Cerebellar nuclear complex (tissue), 1 donor: ENCODE results near the gene RBP3.

Source experiments
- DNase-seq, 2 experiments: peaks; one replicate each; lab custom pipeline; 2025; lab: John Stamatoyannopoulos, UW

Gene RBP3

DNA sequence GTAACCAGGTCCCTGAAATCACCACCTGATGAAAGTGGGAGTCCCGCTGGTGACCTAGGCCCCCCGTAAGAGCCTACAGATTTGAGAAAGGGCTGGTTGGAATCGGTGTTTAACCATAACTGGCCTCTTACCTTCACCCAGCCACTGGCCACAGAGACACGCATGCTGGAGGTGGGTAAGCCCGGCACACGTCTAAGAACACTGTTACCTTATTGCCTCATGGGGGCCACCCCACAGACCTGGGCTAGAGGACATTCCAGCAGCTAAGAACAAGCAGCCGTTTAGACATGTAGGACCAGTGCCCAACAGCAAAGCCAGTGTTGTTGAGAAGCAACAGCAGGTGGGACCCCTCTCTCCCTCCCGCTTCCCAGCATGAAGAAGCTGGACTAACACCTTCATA, 28.4 kb upstream of the RBP3 start:
- DNase-seq: no peak

DNA sequence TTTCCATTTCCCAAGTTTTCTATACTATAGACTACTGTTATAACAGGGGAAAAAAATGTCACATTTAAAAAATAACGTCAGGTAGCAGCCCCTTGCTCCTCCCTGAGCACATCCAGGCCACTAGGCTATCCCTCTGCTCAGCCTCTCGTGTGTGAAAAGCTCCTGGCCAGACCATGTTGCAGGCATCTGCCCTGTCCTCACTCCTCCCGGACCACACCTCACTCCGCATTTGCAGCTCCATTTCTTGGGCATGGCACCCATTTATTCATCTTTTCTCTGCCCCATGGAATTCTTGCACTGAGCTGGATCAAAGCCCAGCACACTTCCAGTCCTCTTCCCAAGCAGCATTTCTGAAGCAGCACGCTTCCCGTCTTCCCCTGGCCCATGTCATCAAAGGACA, 27.4 kb upstream of the RBP3 start:
- DNase-seq: no peak

DNA sequence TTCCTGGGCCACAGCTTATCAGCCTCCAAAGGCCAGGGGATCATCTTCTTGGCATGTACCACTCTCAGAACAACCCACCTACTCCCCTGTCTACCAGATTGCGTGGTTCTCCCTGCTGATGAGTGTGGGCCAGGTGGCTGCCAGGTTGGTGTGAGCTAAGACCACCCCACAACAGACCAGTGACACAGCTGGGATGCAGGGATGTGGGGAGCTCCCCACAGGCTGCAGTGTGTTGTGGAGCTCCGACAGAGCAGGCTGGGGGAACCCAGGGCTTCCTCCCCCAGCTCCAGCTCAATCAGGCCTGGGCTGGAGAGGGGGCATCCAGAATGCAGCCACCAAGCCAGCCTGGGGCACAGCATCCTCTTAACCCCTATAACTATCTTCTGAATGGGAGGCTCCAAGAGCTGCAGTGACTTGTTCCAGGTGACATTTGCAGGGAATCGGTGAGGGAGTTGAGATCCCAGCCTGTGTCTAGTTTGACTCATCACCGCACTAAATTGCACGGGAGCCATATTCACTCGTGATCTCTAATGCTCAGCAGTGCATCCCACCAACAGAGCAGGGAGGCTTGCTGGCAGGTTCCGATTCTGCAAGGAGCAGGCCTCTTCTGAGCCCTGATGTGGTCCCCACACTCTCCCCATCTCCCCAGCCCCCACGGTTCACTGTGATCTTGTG, 26.5 kb upstream of the RBP3 start:
- DNase-seq: no peak

DNA sequence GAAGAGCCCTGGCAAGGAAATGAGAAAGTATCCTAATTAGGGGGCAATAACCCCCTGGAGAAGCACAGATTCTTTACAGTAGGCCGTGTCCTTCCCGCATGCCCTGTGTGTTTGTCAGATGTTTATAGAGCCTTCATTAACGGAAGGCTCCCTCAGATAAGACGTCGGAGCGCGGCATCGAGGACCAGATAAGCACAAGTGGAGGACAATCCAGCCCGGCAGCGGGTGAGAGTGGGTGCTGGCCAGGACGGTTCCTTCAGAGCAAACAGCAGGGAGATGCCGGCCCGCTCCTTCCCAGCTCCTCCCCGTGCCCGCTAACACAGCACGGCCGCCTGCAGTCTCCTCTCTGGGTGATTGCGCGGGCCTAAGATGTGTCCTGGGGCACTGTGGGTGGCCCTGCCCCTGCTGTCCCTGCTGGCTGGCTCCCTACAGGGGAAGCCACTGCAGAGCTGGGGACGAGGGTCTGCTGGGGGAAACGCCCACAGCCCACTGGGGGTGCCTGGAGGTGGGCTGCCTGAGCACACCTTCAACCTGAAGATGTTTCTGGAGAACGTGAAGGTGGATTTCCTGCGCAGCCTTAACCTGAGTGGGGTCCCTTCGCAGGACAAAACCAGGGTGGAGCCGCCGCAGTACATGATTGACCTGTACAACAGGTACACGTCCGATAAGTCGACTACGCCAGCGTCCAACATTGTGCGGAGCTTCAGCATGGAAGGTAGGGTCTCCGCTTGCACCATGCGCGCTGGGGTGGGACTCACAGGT, 25.7 kb upstream of the RBP3 start, which contains the start of gene GDF2:
GDF2 (plus strand) TSS at position 155 of the 762 bp plus-strand sequence; CDS start at position 370, 215 bp downstream.
- DNase-seq: no peak

DNA sequence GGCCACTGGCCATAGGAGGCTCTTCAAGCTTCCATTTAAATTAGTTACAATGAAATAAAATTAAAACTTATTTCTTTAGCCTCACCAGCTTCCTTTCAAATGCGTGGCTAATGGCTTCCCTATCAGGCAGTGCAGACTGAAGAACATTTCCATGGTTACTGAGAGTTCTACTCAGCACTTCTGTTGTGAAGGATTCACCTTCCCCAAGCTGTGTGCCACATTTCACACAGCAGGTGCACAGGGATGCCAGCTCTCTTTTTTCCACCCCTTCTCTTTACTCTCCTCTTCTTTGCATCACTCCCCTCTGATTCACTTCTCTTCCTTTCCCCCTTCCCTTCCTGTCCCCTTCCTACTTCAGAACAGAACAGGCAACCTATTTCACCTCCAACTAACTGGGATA, 25.1 kb upstream of the RBP3 start:
- DNase-seq: no peak

DNA sequence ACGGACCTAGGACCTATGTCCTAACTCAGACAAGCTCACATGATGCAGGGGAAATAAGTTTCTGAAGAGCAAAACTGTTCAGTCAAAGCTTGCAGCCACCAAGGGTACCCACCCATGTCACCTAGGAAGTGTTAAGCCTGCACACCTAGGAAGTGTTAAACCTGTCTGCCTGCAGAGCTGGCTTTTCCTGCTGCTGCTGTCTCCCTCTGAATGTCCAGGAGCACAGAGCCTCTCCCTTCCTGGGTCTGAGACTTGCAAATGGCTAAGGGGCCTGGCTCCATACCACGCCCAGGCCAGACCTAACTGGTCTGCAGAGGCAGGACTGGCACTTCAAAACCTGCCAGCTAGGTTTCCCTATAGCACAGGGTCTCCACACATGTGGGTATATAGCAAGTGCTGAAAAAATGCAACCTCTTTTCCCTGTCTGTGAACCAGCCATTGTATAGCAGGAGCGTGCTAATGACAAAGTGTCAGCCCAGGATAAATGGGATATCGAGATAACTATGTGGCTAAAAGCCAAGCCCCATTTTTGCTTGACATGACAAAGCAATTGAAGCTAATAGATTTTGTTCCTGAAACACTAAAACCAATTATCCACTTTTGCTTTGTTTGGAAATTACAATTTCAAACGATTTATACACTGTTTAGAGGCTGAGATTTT, 24.4 kb upstream of the RBP3 start:
- DNase-seq: no peak

DNA sequence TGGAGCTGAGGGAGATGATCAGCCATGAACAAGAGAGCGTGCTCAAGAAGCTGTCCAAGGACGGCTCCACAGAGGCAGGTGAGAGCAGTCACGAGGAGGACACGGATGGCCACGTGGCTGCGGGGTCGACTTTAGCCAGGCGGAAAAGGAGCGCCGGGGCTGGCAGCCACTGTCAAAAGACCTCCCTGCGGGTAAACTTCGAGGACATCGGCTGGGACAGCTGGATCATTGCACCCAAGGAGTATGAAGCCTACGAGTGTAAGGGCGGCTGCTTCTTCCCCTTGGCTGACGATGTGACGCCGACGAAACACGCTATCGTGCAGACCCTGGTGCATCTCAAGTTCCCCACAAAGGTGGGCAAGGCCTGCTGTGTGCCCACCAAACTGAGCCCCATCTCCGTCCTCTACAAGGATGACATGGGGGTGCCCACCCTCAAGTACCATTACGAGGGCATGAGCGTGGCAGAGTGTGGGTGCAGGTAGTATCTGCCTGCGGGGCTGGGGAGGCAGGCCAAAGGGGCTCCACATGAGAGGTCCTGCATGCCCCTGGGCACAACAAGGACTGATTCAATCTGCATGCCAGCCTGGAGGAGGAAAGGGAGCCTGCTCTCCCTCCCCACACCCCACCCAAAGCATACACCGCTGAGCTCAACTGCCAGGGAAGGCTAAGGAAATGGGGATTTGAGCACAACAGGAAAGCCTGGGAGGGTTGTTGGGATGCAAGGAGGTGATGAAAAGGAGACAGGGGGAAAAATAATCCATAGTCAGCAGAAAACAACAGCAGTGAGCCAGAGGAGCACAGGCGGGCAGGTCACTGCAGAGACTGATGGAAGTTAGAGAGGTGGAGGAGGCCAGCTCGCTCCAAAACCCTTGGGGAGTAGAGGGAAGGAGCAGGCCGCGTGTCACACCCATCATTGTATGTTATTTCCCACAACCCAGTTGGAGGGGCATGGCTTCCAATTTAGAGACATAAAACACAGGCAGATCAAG, 22.6 kb upstream of the RBP3 start:
- DNase-seq: no peak

DNA sequence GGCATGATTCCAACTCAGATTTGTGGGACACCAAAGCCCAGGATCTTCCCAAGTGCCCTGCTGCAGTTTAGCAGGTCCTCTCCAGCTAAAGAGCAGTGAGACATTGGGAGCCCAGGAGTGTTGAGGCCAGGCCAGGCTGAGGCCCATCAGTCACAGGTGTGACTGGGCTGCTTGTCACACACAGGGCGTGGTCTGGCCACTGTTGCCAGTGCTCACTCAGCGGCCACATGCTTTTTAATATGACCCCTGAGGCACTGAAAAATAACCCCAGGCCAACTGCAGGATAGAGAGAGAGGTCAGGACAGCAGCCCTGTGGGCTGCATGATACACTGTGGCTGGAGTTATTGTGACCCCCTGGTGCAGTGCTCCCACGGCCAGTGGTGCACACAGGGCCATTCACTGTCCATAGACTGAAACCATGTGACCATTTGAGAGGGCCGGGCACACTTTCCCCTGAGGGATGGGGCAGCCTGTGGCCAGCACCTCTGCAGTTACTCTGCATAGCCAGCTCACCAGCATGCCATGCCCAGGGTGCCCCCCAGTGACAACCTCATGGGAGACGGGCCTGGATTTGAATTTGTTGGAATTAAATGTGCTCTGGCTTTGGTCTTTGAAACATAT, 21.7 kb upstream of the RBP3 start:
- DNase-seq: no peak

DNA sequence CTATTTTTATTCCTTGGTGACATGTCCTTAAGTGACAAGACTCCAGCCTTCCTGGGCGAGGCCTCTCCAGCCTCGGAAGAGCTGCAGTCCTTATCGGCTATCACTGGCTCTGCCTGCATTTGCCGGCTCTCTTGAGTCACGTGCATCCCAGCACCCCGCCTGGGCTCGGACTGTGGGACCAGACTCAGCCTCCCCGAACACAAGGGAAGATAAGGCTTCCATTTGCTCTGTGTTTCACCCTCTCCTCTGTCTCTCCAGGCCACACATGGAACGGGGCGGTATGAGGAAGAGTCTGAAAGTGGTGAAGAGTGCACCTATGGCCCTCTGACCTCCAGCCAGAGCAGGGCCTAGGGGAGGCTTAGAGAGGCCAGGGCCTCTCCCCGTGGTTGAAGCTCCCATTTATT, 21.2 kb upstream of the RBP3 start:
- DNase-seq: no peak

DNA sequence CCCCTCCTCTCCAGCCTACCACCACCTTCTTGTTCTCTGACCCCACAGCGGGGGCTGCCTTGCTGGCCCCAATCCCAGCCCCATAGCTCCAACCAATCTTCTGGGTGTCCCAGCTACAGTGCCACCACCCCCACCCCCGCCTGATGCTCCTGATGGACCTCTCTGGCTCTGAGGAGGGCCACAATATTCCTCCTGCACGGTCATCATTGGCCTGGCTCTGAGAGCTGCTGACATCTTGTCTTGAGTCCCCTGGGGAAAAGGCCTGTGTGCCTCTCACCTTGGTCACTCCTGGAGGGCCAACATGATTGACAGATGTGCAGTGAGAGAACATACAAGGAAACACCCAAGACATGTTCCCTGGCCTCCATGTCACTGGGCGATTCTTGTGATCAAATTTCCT, 18.3 kb upstream of the RBP3 start:
- no peak for DNase-seq

DNA sequence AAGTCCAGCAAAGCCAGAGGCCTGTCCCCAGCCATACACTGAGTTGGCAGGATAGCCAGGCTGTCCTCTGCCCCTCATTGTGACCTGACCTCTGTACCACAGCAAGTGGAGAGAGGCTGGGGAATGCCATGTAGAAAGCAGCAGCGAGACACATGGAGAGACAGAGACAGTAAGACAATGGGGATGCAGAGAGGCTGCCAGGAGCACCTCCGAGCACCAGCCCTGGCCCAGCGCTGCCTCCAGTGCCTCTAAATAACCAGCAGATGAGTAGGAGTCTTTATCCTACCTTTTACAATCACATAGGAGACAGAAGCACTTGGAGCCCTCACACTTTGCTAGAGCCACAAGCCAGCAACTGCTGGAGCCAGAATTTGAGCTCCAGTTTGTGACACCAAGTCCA, 17.8 kb upstream of the RBP3 start:
- DNase-seq: no peak

DNA sequence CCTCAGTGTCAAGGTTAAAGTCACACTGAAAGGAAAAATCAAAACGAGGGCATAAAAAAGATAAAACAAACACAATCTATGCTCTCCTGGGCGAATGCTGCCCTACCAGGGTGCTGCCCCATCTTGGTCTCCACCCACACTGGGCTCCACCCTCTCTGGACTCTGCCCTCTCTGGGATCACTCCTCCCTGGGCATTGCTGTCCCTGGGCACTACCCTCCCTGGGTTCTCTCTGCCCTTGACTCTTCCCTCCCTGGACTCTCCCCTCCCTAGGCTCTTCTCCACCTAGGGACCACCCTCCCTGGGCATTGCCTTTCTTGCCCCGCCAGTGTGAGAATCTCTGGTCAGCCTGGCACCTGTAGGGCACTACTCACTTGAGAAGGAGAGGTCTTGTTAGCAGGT, 17.4 kb upstream of the RBP3 start:
- no peak for DNase-seq

DNA sequence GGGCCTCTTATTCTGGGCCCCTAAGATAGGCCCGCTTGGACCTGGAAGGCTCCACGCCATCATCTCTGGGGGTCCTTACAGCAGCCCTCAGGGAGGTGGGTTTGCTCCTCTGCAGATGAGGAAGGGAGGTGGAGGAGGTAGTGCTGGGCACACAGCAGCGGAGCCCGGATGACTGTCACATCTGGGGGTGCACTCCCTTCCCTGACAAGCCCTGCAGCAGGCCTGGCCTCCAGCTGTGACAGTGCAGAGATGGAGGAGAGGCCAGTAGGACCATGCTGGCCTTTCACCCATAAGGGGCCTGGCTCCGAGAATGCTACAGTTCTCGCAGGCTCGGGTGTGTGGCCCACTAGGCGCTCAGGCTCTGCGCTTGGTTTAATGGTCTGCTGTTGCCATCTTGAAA, 16.7 kb upstream of the RBP3 start:
- no peak for DNase-seq

DNA sequence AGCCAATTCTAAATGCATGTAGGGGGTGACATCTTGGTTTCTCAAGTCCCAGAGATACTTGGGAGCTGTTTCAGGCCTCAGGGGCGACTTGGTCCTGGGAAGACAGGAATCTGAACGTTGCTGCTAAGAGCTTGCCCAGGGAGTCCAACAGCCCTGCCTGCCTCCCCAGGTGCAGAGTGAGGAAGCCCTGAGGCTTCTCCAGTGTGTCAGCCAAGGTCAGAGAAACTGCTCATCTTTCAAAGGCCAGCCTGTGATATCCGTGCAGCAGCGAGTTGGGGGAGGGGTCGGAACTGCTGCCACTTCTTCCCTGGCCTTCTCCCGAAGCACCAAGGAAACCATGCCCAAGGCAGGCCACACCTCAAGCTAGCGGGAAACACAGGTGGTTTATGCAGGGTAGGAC, 16.2 kb upstream of the RBP3 start:
- no peak for DNase-seq

DNA sequence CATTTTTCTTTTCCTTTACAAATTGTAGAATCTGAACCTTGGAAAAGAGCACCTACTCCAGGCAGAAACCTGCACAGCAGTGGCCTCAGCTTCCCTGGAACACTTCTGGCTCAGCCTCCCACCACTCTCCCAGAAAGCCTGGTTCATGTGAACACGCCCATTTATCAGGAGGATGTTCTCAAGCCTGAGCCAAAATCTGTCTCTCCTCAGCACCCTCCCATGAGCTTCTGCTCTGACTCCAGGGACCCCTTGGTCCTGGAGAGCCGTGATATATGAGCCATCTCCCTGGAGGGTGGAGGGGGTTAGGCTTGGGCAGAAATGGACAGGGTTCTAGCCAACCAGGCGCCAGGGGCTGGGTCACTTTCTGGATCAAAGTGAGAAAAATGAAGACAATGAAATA, 15.8 kb upstream of the RBP3 start:
- no peak for DNase-seq

DNA sequence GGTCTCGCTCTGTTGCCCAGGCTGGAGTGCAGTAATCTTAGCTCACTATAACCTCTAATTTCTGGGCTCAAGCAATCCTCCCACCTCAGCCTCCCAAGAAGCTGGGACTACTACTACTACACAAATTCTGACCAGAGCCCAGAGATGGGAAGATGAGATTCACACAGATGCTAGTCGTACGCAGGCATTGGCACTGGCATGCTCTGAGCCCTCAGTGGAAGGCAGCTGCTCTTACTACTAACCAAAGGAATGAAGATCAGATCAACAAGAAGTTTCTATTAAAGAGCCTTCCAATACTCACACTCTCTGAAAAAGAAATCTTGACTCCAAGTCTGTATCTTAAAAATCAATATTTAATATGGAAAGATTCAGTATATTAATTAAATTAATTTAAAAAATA, 15.2 kb upstream of the RBP3 start:
- no peak for DNase-seq

DNA sequence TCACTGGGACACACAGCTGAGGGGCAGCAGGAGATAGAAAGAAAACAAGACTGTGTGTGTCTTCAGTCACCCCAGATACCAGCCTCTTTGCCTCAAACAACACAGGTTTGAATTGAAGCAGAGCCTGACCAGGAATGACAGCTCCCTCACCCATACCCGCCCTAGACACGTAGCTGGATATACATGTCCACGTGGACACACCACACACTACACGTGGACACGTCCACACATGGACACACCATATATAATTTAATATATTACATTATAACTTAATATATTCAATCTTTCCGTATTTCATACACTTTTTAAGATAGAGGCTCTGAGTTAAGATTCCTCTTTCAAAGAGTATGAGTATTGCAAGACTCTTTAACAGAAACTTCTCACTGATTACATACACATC, 14.6 kb upstream of the RBP3 start:
- DNase-seq: no peak

DNA sequence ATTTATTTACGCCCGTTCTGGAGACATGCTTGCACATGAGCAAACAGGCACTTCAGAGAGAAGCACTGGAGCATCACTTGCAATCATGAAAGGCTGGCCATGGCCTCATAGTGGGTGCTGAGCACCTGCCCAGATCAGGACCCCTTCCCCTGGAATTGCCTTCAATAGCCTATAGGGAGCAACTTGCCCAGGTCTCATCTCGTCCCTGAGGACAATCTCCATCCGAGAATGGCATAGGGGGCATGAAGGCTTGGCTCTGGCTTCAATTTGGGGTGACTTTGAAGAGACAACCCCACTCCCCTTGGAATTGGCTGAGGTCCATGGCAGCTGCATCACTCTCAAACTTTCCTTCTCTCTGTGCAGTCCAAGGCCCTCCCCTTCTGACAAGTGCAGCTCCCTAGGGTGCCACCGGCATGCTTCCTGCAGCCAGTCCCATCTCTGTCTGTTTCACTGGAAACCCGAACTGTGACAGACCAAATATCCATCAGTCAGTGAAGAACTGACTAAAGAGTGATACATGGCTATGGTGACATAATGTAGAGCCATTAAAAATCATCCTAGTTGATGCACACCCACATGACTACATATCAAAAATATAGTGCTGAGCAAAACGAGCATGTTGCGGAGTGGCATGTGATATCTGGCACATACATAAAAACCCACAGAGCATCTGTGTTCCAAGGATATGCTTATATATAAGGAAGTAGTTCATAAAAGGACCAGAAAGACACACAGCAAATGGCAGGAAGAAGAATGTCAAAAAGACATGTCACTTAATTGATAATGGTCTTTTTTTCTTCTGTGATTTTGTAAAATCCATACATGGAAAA, 13.5 kb upstream of the RBP3 start:
- DNase-seq: no peak

DNA sequence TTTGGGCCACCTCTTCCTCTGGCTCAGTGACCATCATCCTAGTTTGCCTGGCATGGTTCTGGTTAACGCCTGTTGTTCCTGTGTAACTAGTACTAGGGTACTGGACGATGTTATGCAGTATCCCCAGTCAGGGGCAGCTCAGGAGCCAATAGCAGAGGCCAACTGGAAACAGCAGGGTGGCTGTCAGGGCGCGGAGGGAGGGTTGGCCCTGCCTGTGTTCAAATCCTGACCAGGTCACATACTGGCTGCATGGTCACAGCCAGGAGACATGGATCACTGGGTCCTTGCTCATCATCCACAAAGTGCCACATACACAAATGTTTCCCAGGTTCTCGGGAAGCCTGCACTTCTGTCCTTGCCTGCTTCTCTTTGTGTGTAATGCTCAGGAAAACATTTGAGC, 12.3 kb upstream of the RBP3 start:
- DNase-seq: no peak

DNA sequence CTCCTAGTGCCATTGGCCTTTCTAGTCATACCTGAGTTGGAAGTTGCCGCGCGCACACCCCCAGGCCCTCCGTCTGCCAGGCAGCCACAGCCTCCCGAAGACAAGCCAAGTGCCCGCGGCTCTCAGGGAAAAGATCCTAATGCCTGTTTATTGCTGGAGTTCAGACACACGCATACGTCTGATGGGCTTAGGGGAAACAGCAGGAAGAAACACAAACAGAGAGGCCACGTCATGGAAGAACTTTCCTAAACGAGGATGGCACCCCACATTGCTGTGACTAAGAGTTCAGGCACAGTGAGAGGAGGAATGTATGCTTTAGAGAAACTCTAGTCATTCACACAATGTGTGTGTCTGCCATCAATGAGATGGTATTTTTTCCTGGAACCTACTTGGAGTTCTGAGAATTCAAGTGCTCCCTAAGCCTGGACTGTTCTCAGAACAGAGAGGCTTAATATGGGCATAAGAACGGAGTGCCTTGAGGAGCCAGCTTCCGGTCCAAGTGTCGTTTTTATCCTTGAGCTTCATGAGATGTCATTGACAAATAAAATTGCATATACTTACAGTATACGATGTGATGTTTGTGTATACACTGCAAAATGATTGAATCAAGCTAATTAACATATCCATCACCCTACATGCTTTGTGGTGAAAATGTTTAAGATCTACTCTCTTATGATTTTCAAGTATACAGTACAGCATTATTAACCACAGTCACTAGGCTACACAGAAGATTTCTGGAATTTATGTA, 11.6 kb upstream of the RBP3 start:
- DNase-seq: no peak
